GM18511 (cell line): ENCODE results near the gene DAB2.

Experiments
- ATAC-seq: cut with Tn5 transposase; IDR thresholded peaks from one replicate; pipeline ENCODE4 v1.9.1; 2021; ENCODE audit warnings: mild to moderate bottlenecking, moderate library complexity; ENCODE audit not compliant: unreplicated experiment

The DAB2 gene

GRCh38 chr5:39448506-39449128, 23.8 kb upstream of the DAB2 start:
- ATAC-seq, result no peak

GRCh38 chr5:39447968-39448367, 23.2 kb upstream of the DAB2 start:
- ATAC-seq, result no peak

GRCh38 chr5:39447059-39447458, 22.3 kb upstream of the DAB2 start:
- no peak for ATAC-seq

GRCh38 chr5:39446231-39446630, 21.5 kb upstream of the DAB2 start:
- no peak for ATAC-seq

- no peak for ATAC-seq
These were observed 19.1 kb upstream of the DAB2 start for GRCh38 chr5:39443911-39444310.

- ATAC-seq, result no peak
These were observed 18.2 kb upstream of the DAB2 start for GRCh38 chr5:39442991-39443390.

- ATAC-seq, result no peak
These were observed 17.1 kb upstream of the DAB2 start for GRCh38 chr5:39441838-39442237.

- ATAC-seq, result no peak
These were observed 16.3 kb upstream of the DAB2 start for GRCh38 chr5:39440958-39441624.

GRCh38 chr5:39440192-39440957, 15.6 kb upstream of the DAB2 start:
- ATAC-seq, result no peak

- peak; percentile 54 for ATAC-seq
These were observed 14.9 kb upstream of the DAB2 start for GRCh38 chr5:39439582-39440162.

GRCh38 chr5:39437467-39437866, 12.7 kb upstream of the DAB2 start:
- ATAC-seq, result peak; percentile 66

- no peak for ATAC-seq
These were observed 9.1 kb upstream of the DAB2 start for GRCh38 chr5:39433848-39434247.

GRCh38 chr5:39432696-39433530, 8.1 kb upstream of the DAB2 start:
- no peak for ATAC-seq

GRCh38 chr5:39430461-39430860, 5.7 kb upstream of the DAB2 start:
- no peak for ATAC-seq

GRCh38 chr5:39428640-39429039, 3.9 kb upstream of the DAB2 start:
- ATAC-seq, result no peak

GRCh38 chr5:39427633-39428032, 2.9 kb upstream of the DAB2 start:
- ATAC-seq, result no peak

GRCh38 chr5:39427229-39427628, 2.4 kb upstream of the DAB2 start:
- no peak for ATAC-seq

GRCh38 chr5:39426746-39427105, 1.9 kb upstream of the DAB2 start:
- no peak for ATAC-seq

- ATAC-seq, result no peak
These were observed 1.4 kb upstream of the DAB2 start for GRCh38 chr5:39426051-39426745.

- ATAC-seq, result no peak
These were observed 1.4 kb downstream of the DAB2 start for GRCh38 chr5:39423331-39423751.
